Hepatocyte (in vitro differentiated cells): ENCODE results near the gene HBB.

Experiments used
- EZH2 ChIP-seq: fragments of 200-600 bp; sonication (generic); IDR thresholded peaks from 2 replicates; pipeline ENCODE4 v1.6.1; 2016; ENCODE audit warnings: antibody characterized with exemption, mild to moderate bottlenecking, borderline replicate concordance
- TF ChIP-seq, protein P1 (sequence below): fragments of 200-600 bp; sonication (generic); IDR thresholded peaks from 2 replicates; pipeline ENCODE4 v1.5.1; 2016; ENCODE audit warnings: antibody characterized with exemption, mild to moderate bottlenecking; ENCODE audit not compliant: poor library complexity

DNA sequence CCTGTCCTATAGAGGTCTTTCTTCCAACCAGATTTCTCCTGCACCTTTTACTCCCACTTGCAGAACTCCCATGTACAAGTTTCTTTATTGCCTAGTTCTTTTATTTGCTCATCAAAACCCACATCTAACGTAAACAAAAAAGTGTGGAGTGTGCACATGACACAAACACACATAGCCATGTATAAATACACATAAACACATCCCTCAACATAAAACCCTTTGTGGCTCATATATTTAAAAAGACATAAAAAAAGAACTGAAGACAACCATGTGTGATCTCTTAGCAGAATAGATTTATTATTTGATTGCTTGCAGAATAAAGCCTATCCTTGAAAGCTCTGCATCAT is 26.0 kb upstream of the HBB start:
- TF ChIP-seq, protein P1, sequence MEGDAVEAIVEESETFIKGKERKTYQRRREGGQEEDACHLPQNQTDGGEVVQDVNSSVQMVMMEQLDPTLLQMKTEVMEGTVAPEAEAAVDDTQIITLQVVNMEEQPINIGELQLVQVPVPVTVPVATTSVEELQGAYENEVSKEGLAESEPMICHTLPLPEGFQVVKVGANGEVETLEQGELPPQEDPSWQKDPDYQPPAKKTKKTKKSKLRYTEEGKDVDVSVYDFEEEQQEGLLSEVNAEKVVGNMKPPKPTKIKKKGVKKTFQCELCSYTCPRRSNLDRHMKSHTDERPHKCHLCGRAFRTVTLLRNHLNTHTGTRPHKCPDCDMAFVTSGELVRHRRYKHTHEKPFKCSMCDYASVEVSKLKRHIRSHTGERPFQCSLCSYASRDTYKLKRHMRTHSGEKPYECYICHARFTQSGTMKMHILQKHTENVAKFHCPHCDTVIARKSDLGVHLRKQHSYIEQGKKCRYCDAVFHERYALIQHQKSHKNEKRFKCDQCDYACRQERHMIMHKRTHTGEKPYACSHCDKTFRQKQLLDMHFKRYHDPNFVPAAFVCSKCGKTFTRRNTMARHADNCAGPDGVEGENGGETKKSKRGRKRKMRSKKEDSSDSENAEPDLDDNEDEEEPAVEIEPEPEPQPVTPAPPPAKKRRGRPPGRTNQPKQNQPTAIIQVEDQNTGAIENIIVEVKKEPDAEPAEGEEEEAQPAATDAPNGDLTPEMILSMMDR: no peak
- no peak for TF ChIP-seq EZH2
